ENCODE data around the gene LRP2BP. TPM values are rescaled to one million over a fixed set of nuclear protein-coding genes. Genes with fewer than 3 reads are reported as not detected.

LRP2BP gene
- total and polyA plus RNA-seq, 2 of the 13 experiments (the other 11 are each of a cell fraction or from before 2014, with no cell fraction given) = 0.22 to 0.29 TPM

DNA sequence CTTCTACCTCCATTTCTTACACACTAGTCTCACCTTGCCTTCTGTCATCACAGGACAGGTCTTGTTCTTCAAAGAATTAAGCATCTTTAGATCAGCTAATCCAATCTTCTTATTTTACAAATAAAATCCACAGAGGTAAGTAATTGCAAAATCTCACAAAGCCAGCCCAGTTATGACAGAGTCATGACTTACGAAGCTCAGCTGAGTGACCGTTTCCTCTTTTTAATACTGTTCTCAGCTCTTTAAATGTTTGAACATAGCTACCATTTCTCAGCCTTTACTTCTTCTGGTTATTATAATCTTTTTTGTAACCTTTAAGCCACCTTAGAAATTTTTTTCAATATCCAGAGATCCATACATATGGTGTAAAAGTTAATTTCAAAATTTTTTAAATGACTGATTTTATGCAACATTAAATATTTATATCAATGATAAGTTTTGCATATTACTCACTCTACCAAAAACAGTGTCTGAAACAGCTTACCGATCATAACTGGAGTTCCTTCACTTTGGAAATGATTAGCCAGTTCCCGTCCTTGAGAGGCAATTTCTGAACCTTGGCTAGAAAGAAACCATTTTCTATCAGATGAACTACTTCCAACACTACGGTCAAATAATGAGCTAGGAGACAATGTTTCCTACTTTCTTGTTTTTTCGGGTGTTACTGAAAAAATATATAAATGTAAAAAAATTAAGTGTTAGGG, 9.7 kb upstream of the LRP2BP start (continued):
- TF ChIP-seq HDAC1 (CRISPR knock-in tag; IDR thresholded peaks at IDR 0.05) = no peak
- no peak for TF ChIP-seq ZNF24 (IDR thresholded peaks at IDR 0.05)
- TF ChIP-seq CEBPZ (IDR thresholded peaks at IDR 0.05; ENCODE audit: low read length) = no peak

- no peak overlapping the region for H3K4me3 ChIP-seq (replicated peaks in 1 of 3; ENCODE audit: insufficient read depth in 1 of 3, low read depth in 2 of 3, low read length in 3 of 3)
- no peak overlapping the region for H2AFZ ChIP-seq (ENCODE audit: low read length)
- ChIA-PET POLR2A (no interaction called here), CTCF (ENCODE audit: low intra/inter-chr PET ratio, low total read pairs) (no interaction called here)
- no peak for TF ChIP-seq MBNL3 (CRISPR knock-in tag; conservative IDR thresholded peaks at IDR 0.05)
- TF ChIP-seq, protein P1, sequence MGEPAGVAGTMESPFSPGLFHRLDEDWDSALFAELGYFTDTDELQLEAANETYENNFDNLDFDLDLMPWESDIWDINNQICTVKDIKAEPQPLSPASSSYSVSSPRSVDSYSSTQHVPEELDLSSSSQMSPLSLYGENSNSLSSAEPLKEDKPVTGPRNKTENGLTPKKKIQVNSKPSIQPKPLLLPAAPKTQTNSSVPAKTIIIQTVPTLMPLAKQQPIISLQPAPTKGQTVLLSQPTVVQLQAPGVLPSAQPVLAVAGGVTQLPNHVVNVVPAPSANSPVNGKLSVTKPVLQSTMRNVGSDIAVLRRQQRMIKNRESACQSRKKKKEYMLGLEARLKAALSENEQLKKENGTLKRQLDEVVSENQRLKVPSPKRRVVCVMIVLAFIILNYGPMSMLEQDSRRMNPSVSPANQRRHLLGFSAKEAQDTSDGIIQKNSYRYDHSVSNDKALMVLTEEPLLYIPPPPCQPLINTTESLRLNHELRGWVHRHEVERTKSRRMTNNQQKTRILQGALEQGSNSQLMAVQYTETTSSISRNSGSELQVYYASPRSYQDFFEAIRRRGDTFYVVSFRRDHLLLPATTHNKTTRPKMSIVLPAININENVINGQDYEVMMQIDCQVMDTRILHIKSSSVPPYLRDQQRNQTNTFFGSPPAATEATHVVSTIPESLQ (CRISPR knock-in tag; conservative IDR thresholded peaks at IDR 0.05) = no peak
- TF ChIP-seq RBM22 (optimal IDR thresholded peaks at IDR 0.05; ENCODE audit: low read length) = no peak
- TF ChIP-seq CHD2 (IDR thresholded peaks at IDR 0.05; ENCODE audit: low read depth, low read length) = no peak
- no peak for TF ChIP-seq GABPB1 (CRISPR knock-in tag; IDR thresholded peaks at IDR 0.05)
- no peak for TF ChIP-seq BHLHE40 (IDR thresholded peaks at IDR 0.05; ENCODE audit: low read length)
- TF ChIP-seq AGO1 (IDR thresholded peaks at IDR 0.05; ENCODE audit: low read depth, low read length, poor library complexity, severe bottlenecking) = no peak
- TF ChIP-seq, protein P2, sequence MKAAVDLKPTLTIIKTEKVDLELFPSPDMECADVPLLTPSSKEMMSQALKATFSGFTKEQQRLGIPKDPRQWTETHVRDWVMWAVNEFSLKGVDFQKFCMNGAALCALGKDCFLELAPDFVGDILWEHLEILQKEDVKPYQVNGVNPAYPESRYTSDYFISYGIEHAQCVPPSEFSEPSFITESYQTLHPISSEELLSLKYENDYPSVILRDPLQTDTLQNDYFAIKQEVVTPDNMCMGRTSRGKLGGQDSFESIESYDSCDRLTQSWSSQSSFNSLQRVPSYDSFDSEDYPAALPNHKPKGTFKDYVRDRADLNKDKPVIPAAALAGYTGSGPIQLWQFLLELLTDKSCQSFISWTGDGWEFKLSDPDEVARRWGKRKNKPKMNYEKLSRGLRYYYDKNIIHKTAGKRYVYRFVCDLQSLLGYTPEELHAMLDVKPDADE (CRISPR knock-in tag; IDR thresholded peaks at IDR 0.05) = no peak
- no peak overlapping the region for H3K9ac ChIP-seq (ENCODE audit: insufficient read depth, low read depth, low read length)
- no peaks in the 10 kb centered on the region; the same call in 1 of the 2 replicates for H4K20me1 ChIP-seq (ENCODE audit: insufficient read depth, low read length)
- WGBS (ENCODE audit: low lambda C conversion rate) = 100% methylated on average over 4 of the region's 4 CpGs
- H3K4me2 ChIP-seq (ENCODE audit: low read depth, low read length) = no peak overlapping the region
- peaks cover 8% of the 10 kb centered on the region for H3K4me1 ChIP-seq (ENCODE audit: insufficient read depth, low read length)
- no peaks in the 10 kb centered on the region for H3K9me3 ChIP-seq (ENCODE audit: low read length)
- peaks cover 2 to 34% of the 10 kb centered on the region in 2 experiments; a peak in 3 of 5 replicates for H3K36me3 ChIP-seq (replicated peaks in 1 of 2; ENCODE audit: control insufficient read depth in 1 of 2, insufficient read depth in 2 of 2, low read length in 2 of 2)
- no peak for ATAC-seq
- DNase-seq (ENCODE audit: low spot score) = no peak
- FAIRE-seq = no peak
- intact Hi-C loops (cut with micrococcal nuclease; ENCODE audit: unreplicated experiment) = no loop called here
- H3K27me3 ChIP-seq (ENCODE audit: control insufficient read depth in 1 of 2, insufficient read depth in 2 of 2, low read length in 2 of 2) = no peaks in the 10 kb centered on the region
- no TSS peak for BruUV-seq (replicated peaks)
- H3K79me2 ChIP-seq (ENCODE audit: insufficient read depth, low read length) = no peaks in the 10 kb centered on the region
- in situ Hi-C loops (cut with HindIII; ENCODE audit: extremely low pct_ligation_motif_present, low pct_unique_long_range_greater_than_20kb) = no loop called here
- H3K27ac ChIP-seq (ENCODE audit: extremely low read length, insufficient read depth, low read length) = no peak overlapping the region
Measured at GRCh38 chr4:185404031-185404430, 8.3 kb upstream of the LRP2BP start.

Data from HepG2 (cell line).